VCaP (cell line): ENCODE data around the gene GRIN2A.

Experiments used
- H3K27ac ChIP-seq: fragments of 450-650 bp; 2 replicates; pipeline ENCODE4 v1.5.1; 2017
- CTCF ChIP-seq: fragments of 450-650 bp; conservative IDR thresholded peaks from 2 replicates; pipeline ENCODE4 v1.5.1; 2017; ENCODE audit warnings: mild to moderate bottlenecking, moderate library complexity

GRIN2A gene

GRCh38 chr16:9862327-9862726, 319.9 kb downstream of the GRIN2A start:
- H3K27ac ChIP-seq, result no peak overlapping the region
- TF ChIP-seq CTCF, result no peak

GRCh38 chr16:9860876-9861275, 321.4 kb downstream of the GRIN2A start:
- no peak overlapping the region for H3K27ac ChIP-seq
- no peak for TF ChIP-seq CTCF

GRCh38 chr16:9859701-9860327, 322.4 kb downstream of the GRIN2A start:
- no peak overlapping the region for H3K27ac ChIP-seq
- no peak for TF ChIP-seq CTCF

GRCh38 chr16:9854675-9855074, 327.6 kb downstream of the GRIN2A start:
- no peak for TF ChIP-seq CTCF
- H3K27ac ChIP-seq, result no peak overlapping the region

- no peak overlapping the region for H3K27ac ChIP-seq
- TF ChIP-seq CTCF, result no peak
These were observed 330.2 kb downstream of the GRIN2A start for GRCh38 chr16:9852003-9852402.

- H3K27ac ChIP-seq, result no peak overlapping the region
- no peak for TF ChIP-seq CTCF
These were observed 331.4 kb downstream of the GRIN2A start for GRCh38 chr16:9850817-9851216.

- no peak for TF ChIP-seq CTCF
- H3K27ac ChIP-seq, result no peak overlapping the region
These were observed 332.5 kb downstream of the GRIN2A start for GRCh38 chr16:9849697-9850245.
